ENCODE measurements around the gene MIER2.

The MIER2 gene

GRCh38 chr19:309206-309565 lies 35.4 kb downstream of the MIER2 start:
- TF ChIP-seq CTCF (conservative IDR thresholded peaks at IDR 0.05; ENCODE audit: low read depth), result no peak
- CTCF ChIA-PET, result no interaction called here
- POLR2A ChIA-PET (ENCODE audit: low non-redundant PET), result no interaction called here
- no peak for DNase-seq (ENCODE audit: low spot score)
- no peak overlapping the region for H3K27ac ChIP-seq

- ChIA-PET CTCF (no interaction called here), POLR2A (ENCODE audit: low non-redundant PET) (no interaction called here)
- H3K27ac ChIP-seq, result no peak overlapping the region
- no peak for DNase-seq (ENCODE audit: low spot score)
- TF ChIP-seq CTCF (conservative IDR thresholded peaks at IDR 0.05; ENCODE audit: low read depth), result no peak
Observed at GRCh38 chr19:308471-309205, 36.0 kb downstream of the MIER2 start.

- no peak for TF ChIP-seq CTCF (conservative IDR thresholded peaks at IDR 0.05; ENCODE audit: low read depth)
- POLR2A ChIA-PET (ENCODE audit: low non-redundant PET), result no interaction called here
- CTCF ChIA-PET, result no interaction called here
- no peak for DNase-seq (ENCODE audit: low spot score)
- no peak overlapping the region for H3K27ac ChIP-seq
Observed at GRCh38 chr19:307793-308420, 36.7 kb downstream of the MIER2 start.

- POLR2A ChIA-PET (ENCODE audit: low non-redundant PET), result no interaction called here
- no peak for TF ChIP-seq CTCF (conservative IDR thresholded peaks at IDR 0.05; ENCODE audit: low read depth)
- CTCF ChIA-PET, result no interaction called here
- DNase-seq (ENCODE audit: low spot score), result no peak
- no peak overlapping the region for H3K27ac ChIP-seq
Observed at GRCh38 chr19:307111-307531, 37.5 kb downstream of the MIER2 start.

GRCh38 chr19:306151-306900 lies 38.3 kb downstream of the MIER2 start:
- H3K27ac ChIP-seq, result no peak overlapping the region
- no peak for TF ChIP-seq CTCF (conservative IDR thresholded peaks at IDR 0.05; ENCODE audit: low read depth)
- POLR2A ChIA-PET (ENCODE audit: low non-redundant PET), result no interaction called here
- CTCF ChIA-PET, result no interaction called here
- no peak for DNase-seq (ENCODE audit: low spot score)

GRCh38 chr19:305240-306150 lies 39.1 kb downstream of the MIER2 start:
- CTCF ChIA-PET, result no interaction called here

More at GRCh38 chr19:305240-306150, 39.1 kb downstream of the MIER2 start:
- no peak for DNase-seq (ENCODE audit: low spot score)
- POLR2A ChIA-PET (ENCODE audit: low non-redundant PET), result no interaction called here
- no peak for TF ChIP-seq CTCF (conservative IDR thresholded peaks at IDR 0.05; ENCODE audit: low read depth)
- no peak overlapping the region for H3K27ac ChIP-seq

All from RWPE1 (cell line).